Stimulated activated CD4-positive, alpha-beta T cell treated with anti-CD3 and anti-CD28 coated beads, TNF-alpha, amount 100 ng/mL, for 24 hours (primary cell): ENCODE results near the gene SQOR.

Experiments used
- DNase-seq, 3 experiments: peaks; one replicate each; pipeline ENCODE4 v3.0.0-alpha.2; 2020; ENCODE audit warnings: low read depth in 3 of 3

The SQOR gene

GRCh38 chr15:45660231-45660979, 25.6 kb downstream of the SQOR start:
- DNase-seq, result no peak

- DNase-seq, result no peak
These were observed 27.5 kb downstream of the SQOR start for GRCh38 chr15:45662375-45662774.

GRCh38 chr15:45664451-45664850, 29.6 kb downstream of the SQOR start:
- DNase-seq, result no peak

GRCh38 chr15:45665261-45665660, 30.4 kb downstream of the SQOR start:
- no peak for DNase-seq

- no peak for DNase-seq
These were observed 31.5 kb downstream of the SQOR start for GRCh38 chr15:45666119-45666875.

- no peak for DNase-seq
These were observed 32.2 kb downstream of the SQOR start for GRCh38 chr15:45667002-45667401.

- no peak for DNase-seq
These were observed 33.6 kb downstream of the SQOR start for GRCh38 chr15:45668386-45668785.

GRCh38 chr15:45669422-45669821, 34.6 kb downstream of the SQOR start:
- no peak for DNase-seq

GRCh38 chr15:45670091-45670490, 35.3 kb downstream of the SQOR start:
- DNase-seq, result no peak

- no peak for DNase-seq
These were observed 35.7 kb downstream of the SQOR start for GRCh38 chr15:45670511-45670910.

GRCh38 chr15:45674677-45675076, 39.8 kb downstream of the SQOR start:
- DNase-seq, result no peak

GRCh38 chr15:45677797-45678196, 43.0 kb downstream of the SQOR start:
- no peak for DNase-seq

GRCh38 chr15:45678459-45679178, 43.8 kb downstream of the SQOR start:
- no peak for DNase-seq

GRCh38 chr15:45684533-45684932, 49.7 kb downstream of the SQOR start:
- DNase-seq, result no peak

- DNase-seq, result no peak
These were observed 54.8 kb downstream of the SQOR start for GRCh38 chr15:45689616-45690015.

GRCh38 chr15:45690581-45691260, 55.9 kb downstream of the SQOR start:
- no peak for DNase-seq

GRCh38 chr15:45701108-45701507, 66.3 kb downstream of the SQOR start:
- DNase-seq, result no peak

GRCh38 chr15:45702041-45702440, 67.2 kb downstream of the SQOR start:
- no peak for DNase-seq

- no peak for DNase-seq
These were observed 69.0 kb downstream of the SQOR start for GRCh38 chr15:45703670-45704328.

GRCh38 chr15:45704329-45705249, 69.8 kb downstream of the SQOR start:
- no peak for DNase-seq
